ENCODE data around the gene DENND2C.

DNA sequence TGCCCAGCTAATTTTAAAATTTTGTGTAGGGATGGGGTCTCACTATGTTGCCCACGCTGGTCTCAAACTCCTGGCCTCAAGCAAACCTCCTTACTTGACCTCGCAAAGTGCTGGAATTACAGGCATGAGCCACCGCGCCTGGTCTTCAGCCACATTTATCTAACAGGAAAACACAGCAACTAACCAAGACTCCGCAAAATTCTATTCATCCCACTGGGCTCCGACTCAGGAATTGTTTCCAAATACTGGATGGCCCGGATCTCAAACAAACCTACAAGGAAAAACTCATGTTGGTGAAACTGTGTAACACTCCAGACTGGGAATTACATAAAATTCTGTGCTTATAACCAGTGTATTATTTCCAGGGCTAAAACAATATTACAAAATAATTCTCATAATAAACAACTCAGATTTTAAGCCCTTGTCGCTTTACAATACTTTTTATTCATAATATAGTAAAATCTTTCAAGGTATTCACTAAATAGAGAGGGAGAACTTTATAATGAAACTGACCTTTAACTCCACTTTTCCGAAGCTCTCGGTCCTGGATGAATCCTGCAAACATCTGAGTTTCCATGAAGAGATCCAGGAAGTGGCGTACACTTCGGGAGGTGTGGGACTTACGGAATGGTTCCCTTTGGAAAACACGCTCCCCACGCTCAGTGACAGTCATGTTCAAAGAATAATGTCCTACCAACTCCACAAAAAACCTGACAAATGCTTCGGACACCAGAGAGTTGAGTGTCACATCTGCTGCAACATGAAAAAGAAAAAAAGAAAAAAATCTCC lies 82.5 kb downstream of the DENND2C start:
- TF ChIP-seq EZH2 (IDR thresholded peaks at IDR 0.05) (no peak), EZH2phosphoT487 (IDR thresholded peaks at IDR 0.05) (no peak)
- TF ChIP-seq, protein P1, sequence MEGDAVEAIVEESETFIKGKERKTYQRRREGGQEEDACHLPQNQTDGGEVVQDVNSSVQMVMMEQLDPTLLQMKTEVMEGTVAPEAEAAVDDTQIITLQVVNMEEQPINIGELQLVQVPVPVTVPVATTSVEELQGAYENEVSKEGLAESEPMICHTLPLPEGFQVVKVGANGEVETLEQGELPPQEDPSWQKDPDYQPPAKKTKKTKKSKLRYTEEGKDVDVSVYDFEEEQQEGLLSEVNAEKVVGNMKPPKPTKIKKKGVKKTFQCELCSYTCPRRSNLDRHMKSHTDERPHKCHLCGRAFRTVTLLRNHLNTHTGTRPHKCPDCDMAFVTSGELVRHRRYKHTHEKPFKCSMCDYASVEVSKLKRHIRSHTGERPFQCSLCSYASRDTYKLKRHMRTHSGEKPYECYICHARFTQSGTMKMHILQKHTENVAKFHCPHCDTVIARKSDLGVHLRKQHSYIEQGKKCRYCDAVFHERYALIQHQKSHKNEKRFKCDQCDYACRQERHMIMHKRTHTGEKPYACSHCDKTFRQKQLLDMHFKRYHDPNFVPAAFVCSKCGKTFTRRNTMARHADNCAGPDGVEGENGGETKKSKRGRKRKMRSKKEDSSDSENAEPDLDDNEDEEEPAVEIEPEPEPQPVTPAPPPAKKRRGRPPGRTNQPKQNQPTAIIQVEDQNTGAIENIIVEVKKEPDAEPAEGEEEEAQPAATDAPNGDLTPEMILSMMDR (IDR thresholded peaks at IDR 0.05), result no peak

Data from neural progenitor cell (in vitro differentiated cells).